MM.1S (cell line): ENCODE data around the gene SCAMP3.

Source experiments
- EZH2 ChIP-seq: fragments of 300-600 bp; sonication (generic); optimal IDR thresholded peaks from 2 replicates; pipeline ENCODE3; 2017; ENCODE audit warnings: low read depth, mild to moderate bottlenecking, antibody characterized with exemption, low read length, mixed read lengths
- TF ChIP-seq, protein P1 (sequence below): fragments of 300-600 bp; sonication (generic); IDR thresholded peaks from 2 replicates; pipeline ENCODE4 v1.5.1; 2016; ENCODE audit warnings: antibody characterized with exemption, low read length, mixed read lengths

DNA sequence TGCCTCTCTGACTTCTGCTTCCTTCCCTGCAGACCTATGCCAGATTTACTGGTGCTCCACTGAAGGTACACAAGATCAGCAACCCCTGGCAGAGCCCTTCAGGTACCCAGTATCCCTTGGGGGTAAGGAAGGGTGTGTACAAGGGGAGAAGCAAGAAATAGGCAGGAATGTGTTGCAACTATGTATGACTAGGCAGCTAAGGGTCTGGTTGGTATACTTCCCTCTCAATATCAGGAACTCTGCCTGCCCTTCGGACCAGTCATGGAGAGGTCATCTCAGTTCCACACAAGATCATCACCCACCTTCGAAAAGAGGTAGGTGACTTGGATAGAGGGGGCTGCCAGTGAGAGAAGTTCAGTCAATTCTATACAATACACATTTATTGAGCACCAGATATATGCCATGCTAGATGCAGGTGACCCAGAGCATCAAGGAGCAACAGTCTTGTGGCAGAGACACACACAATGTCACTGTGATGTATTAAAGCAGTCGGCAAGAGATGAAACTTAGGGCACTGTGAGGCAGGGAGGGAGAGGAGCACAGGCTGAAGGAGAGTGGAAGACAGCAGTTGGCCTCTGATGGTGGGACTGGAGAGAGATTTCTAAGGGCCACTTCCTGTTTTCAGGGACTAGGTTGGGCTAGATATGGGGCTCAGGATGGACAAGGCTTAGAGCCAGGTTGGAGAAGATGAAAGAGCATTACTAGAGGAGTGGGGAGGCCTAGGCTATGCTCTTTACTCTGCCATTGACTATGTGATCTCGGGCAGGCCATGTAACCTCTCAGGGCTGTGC, 51.7 kb downstream of the SCAMP3 start:
- TF ChIP-seq, protein P1, sequence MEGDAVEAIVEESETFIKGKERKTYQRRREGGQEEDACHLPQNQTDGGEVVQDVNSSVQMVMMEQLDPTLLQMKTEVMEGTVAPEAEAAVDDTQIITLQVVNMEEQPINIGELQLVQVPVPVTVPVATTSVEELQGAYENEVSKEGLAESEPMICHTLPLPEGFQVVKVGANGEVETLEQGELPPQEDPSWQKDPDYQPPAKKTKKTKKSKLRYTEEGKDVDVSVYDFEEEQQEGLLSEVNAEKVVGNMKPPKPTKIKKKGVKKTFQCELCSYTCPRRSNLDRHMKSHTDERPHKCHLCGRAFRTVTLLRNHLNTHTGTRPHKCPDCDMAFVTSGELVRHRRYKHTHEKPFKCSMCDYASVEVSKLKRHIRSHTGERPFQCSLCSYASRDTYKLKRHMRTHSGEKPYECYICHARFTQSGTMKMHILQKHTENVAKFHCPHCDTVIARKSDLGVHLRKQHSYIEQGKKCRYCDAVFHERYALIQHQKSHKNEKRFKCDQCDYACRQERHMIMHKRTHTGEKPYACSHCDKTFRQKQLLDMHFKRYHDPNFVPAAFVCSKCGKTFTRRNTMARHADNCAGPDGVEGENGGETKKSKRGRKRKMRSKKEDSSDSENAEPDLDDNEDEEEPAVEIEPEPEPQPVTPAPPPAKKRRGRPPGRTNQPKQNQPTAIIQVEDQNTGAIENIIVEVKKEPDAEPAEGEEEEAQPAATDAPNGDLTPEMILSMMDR: no peak
- no peak for TF ChIP-seq EZH2
